H7 (cell line): ENCODE measurements around the gene BRD9. TPM values are rescaled to one million over a fixed set of nuclear protein-coding genes. Genes with fewer than 3 reads are reported as not detected.
"Not testable (repeated sequence)": the region's sequence is repeated elsewhere in the genome, so short reads cannot be mapped to it uniquely, and the experiment has no call there.

Source experiments
- DNase-seq: peaks from one replicate; pipeline ENCODE4 v3.0.0; 2012
- H3K27me3 ChIP-seq: 2 replicates; pipeline ENCODE4 v1.6.0; 2011; ENCODE audit warnings: mild to moderate bottlenecking, low read length; ENCODE audit not compliant: control insufficient read depth, insufficient read depth
- H3K36me3 ChIP-seq: replicated peaks from 2 replicates; pipeline ENCODE4 v1.5.1; 2011; ENCODE audit warnings: low read length; ENCODE audit not compliant: control insufficient read depth, insufficient read depth
- H3K4me3 ChIP-seq: 2 replicates; pipeline ENCODE4 v1.5.1; 2011; ENCODE audit warnings: low read depth, mild to moderate bottlenecking, control low read depth, low read length, moderate library complexity; ENCODE audit not compliant: insufficient read depth
- total RNA-seq: library from RNA; depleted of rRNA; stranded (reverse); fragments of >200 nt; shearing (Covaris generic); gene quantifications from 2 replicates; pipeline ENCODE4 v1.2.3, GENCODE V29; 2014

The BRD9 gene
- total RNA-seq, 1 experiment from 2014 or later = 32.1 TPM

GRCh38 chr5:854966-855743 lies 37.4 kb downstream of the BRD9 start:
- Histone ChIP-seq H3K36me3 (0 out of 2 replicates have a peak, but pooled peaks cover 2% of the 10 kb centered on the region), H3K27me3 (no peaks in the 10 kb centered on the region), H3K4me3 (no peak overlapping the region)
- DNase-seq = no peak

- no peak overlapping the region for H3K4me3 ChIP-seq
- DNase-seq = no peak
- no peaks in the 10 kb centered on the region for H3K36me3 ChIP-seq
- no peaks in the 10 kb centered on the region for H3K27me3 ChIP-seq
Measured at GRCh38 chr5:854217-854616, 38.4 kb downstream of the BRD9 start.

GRCh38 chr5:853416-854090 lies 39.0 kb downstream of the BRD9 start:
- H3K4me3 ChIP-seq, DNase-seq, H3K27me3 ChIP-seq, H3K36me3 ChIP-seq: not testable (repeated sequence)

GRCh38 chr5:852431-853401 lies 39.9 kb downstream of the BRD9 start:
- Histone ChIP-seq H3K27me3 (no peaks in the 10 kb centered on the region), H3K36me3 (no peaks in the 10 kb centered on the region), H3K4me3 (no peak overlapping the region)
- no peak for DNase-seq

- Histone ChIP-seq H3K4me3 (no peak overlapping the region), H3K27me3 (no peaks in the 10 kb centered on the region), H3K36me3 (no peaks in the 10 kb centered on the region)
- no peak for DNase-seq
Measured at GRCh38 chr5:852018-852417, 40.6 kb downstream of the BRD9 start.

GRCh38 chr5:851553-851952 lies 41.0 kb downstream of the BRD9 start:
- Histone ChIP-seq H3K4me3 (no peak overlapping the region), H3K27me3 (no peaks in the 10 kb centered on the region), H3K36me3 (no peaks in the 10 kb centered on the region)
- no peak for DNase-seq

GRCh38 chr5:851076-851475 lies 41.5 kb downstream of the BRD9 start:
- Histone ChIP-seq H3K4me3 (no peak overlapping the region), H3K27me3 (no peaks in the 10 kb centered on the region), H3K36me3 (no peaks in the 10 kb centered on the region)
- peak; percentile 55 for DNase-seq

GRCh38 chr5:850511-851006 lies 42.0 kb downstream of the BRD9 start, which contains the start of gene ZDHHC11:
Gene ZDHHC11 (minus strand): TSS chr5:850986. CDS start chr5:850602, 384 bp downstream.
- Histone ChIP-seq H3K36me3 (no peaks in the 10 kb centered on the region), H3K27me3 (no peaks in the 10 kb centered on the region), H3K4me3 (no peak within 1 kb of the TSS)
- peak; percentile 49 for DNase-seq

GRCh38 chr5:849651-850301 lies 42.8 kb downstream of the BRD9 start:
- DNase-seq = peak; percentile 60
- no peak overlapping the region for H3K4me3 ChIP-seq
- no peaks in the 10 kb centered on the region for H3K36me3 ChIP-seq
- H3K27me3 ChIP-seq = no peaks in the 10 kb centered on the region

GRCh38 chr5:848671-849111 lies 43.9 kb downstream of the BRD9 start:
- no peak overlapping the region for H3K4me3 ChIP-seq
- no peaks in the 10 kb centered on the region for H3K36me3 ChIP-seq
- DNase-seq = no peak
- no peaks in the 10 kb centered on the region for H3K27me3 ChIP-seq

- H3K36me3 ChIP-seq, H3K4me3 ChIP-seq, DNase-seq, H3K27me3 ChIP-seq: not testable (repeated sequence)
Measured at GRCh38 chr5:847736-848135, 44.9 kb downstream of the BRD9 start.

GRCh38 chr5:847212-847611 lies 45.4 kb downstream of the BRD9 start:
- not testable (repeated sequence) for H3K4me3 ChIP-seq, H3K27me3 ChIP-seq, H3K36me3 ChIP-seq, DNase-seq

- not testable (repeated sequence) for H3K36me3 ChIP-seq, H3K4me3 ChIP-seq, DNase-seq, H3K27me3 ChIP-seq
Measured at GRCh38 chr5:846602-847091, 46.0 kb downstream of the BRD9 start.
